Progenitor cell of endocrine pancreas (in vitro differentiated cells): ENCODE data around the gene PSMC3IP. TPM values are rescaled to one million over a fixed set of nuclear protein-coding genes. Genes with fewer than 3 reads are reported as not detected.

Experiments used
- DNase-seq: peaks from one replicate; pipeline ENCODE4 v3.0.0; 2021; ENCODE audit warnings: low spot score; ENCODE audit not compliant: unreplicated experiment
- H3K27ac Mint-ChIP-seq: 2 replicates; pipeline ENCODE4 v1.8.0; 2021; ENCODE audit warnings: mild to moderate bottlenecking, moderate library complexity, mixed read lengths
- H3K27me3 Mint-ChIP-seq: 2 replicates; pipeline ENCODE4 v1.8.0; 2021; ENCODE audit warnings: mixed read lengths
- H3K36me3 Mint-ChIP-seq: 2 replicates; pipeline ENCODE4 v1.8.0; 2022; ENCODE audit warnings: mixed read lengths; ENCODE audit not compliant: insufficient read depth
- H3K4me1 Mint-ChIP-seq: 2 replicates; pipeline ENCODE4 v1.8.0; 2021; ENCODE audit warnings: low read depth, mixed read lengths
- H3K4me3 Mint-ChIP-seq: 2 replicates; pipeline ENCODE4 v1.8.0; 2021; ENCODE audit warnings: low read depth, mild to moderate bottlenecking, moderate library complexity, mixed read lengths
- H3K9me3 Mint-ChIP-seq: 2 replicates; pipeline ENCODE4 v1.8.0; 2021; ENCODE audit warnings: low read depth, mixed read lengths
- CTCF ChIP-seq: fragments of 200-600 bp; sonication (generic); IDR thresholded peaks from one replicate; pipeline ENCODE4 v1.5.0; 2021; ENCODE audit warnings: antibody characterized with exemption, mild to moderate bottlenecking; ENCODE audit not compliant: unreplicated experiment
- total RNA-seq: library from RNA; stranded (reverse); gene quantifications from 2 replicates; pipeline ENCODE4 v1.2.1, GENCODE V29; 2021

The PSMC3IP gene
- total RNA-seq, 1 donor from 2014 or later = 19.6 TPM

GRCh38 chr17:42537826-42538451, 39.6 kb downstream of the PSMC3IP start:
- Mint-ChIP-seq H3K27ac (no peak overlapping the region), H3K9me3 (no peaks in the 10 kb centered on the region), H3K27me3 (peaks cover 6% of the 10 kb centered on the region), H3K36me3 (peaks cover 9% of the 10 kb centered on the region), H3K4me3 (peak overlapping the region; percentile 60), H3K4me1 (peaks cover 16% of the 10 kb centered on the region)
- no peak for DNase-seq
- TF ChIP-seq CTCF = no peak

DNA sequence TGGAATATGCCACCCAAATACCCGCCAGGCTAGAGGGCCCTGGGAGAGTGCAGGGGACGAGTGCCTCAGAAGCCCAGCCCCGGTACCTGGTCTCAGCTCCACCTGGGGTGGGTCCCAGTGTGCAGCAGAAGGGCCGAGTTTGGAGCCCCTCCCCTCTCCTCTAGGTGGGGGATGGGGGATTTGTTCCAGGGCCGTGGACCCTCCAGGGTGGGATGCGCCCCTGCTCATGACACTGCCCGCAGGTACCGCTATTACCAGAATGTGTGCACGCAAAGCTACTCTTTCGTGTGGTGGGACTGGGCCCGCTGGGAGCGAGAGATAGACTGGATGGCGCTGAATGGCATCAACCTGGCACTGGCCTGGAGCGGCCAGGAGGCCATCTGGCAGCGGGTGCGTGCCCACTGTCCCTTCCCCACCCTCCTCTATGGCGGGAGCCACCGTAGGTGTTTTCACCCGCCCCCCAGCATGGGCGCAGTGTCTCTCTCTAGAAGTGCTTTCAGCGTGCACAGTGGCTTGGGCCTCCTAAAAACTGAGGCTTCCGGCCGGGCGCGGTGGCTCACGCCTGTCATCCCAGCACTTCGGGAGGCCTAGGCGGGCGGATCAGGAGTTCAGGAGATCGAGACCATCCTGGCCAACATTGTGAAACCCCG, 40.2 kb downstream of the PSMC3IP start:
- no peak for TF ChIP-seq CTCF
- Mint-ChIP-seq H3K4me1 (peaks cover 16% of the 10 kb centered on the region), H3K9me3 (no peaks in the 10 kb centered on the region), H3K27me3 (peaks cover 6% of the 10 kb centered on the region), H3K4me3 (peak overlapping the region; percentile 73), H3K27ac (no peak overlapping the region), H3K36me3 (peaks cover 7% of the 10 kb centered on the region)
- DNase-seq = no peak

DNA sequence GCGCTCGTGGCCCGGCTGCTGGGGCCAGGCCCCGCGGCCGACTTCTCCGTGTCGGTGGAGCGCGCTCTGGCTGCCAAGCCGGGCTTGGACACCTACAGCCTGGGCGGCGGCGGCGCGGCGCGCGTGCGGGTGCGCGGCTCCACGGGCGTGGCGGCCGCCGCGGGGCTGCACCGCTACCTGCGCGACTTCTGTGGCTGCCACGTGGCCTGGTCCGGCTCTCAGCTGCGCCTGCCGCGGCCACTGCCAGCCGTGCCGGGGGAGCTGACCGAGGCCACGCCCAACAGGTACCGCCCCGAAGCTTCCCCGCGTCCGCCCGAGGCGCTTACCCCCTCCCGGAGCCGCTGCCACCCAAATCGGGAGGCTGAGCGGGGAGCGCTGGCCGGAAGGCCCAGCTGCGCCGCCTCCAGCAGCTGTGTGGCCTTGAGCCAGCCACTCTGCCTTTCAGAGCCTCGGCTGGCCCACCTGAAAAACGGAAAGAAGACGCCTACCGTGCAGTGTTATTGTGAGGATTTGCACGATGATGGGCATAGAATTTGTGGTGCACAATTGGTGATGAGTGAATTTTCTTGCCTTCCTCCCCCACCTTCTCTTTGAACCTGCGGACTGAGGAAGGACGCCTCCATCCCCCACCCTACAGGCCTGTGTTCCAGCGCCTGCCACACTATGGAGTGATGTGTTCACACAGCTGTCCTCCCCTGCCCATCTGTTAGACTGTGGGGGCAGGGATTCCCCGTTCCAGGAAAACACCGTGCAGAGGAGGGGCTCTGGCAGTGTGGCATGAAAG, 41.0 kb downstream of the PSMC3IP start:
- H3K4me3 Mint-ChIP-seq = peak overlapping the region; percentile 73
- peak overlapping the region; percentile 87 for H3K27ac Mint-ChIP-seq
- no peaks in the 10 kb centered on the region for H3K9me3 Mint-ChIP-seq
- H3K36me3 Mint-ChIP-seq = peaks cover 7% of the 10 kb centered on the region
- peaks cover 19% of the 10 kb centered on the region for H3K4me1 Mint-ChIP-seq
- peak; percentile 49 for DNase-seq
- TF ChIP-seq CTCF = no peak
- peaks cover 6% of the 10 kb centered on the region for H3K27me3 Mint-ChIP-seq

DNA sequence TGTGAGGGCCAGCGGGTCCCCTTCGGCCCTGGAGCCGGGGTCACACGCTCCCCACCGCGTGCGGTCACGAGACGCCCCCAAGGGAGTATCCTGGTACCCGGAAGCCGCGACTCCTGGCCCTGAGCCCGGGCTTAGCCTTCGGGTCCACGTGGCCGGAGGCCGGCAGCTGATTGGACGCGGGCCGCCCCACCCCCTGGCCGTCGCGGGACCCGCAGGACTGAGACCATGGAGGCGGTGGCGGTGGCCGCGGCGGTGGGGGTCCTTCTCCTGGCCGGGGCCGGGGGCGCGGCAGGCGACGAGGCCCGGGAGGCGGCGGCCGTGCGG, 41.5 kb downstream of the PSMC3IP start, which contains the start of gene NAGLU:
Gene NAGLU (plus strand): TSS at position 194 of the 324 bp plus-strand sequence. CDS start 32 bp downstream, at position 226.
- peak within 1 kb of the TSS; percentile 87 for H3K27ac Mint-ChIP-seq
- H3K27me3 Mint-ChIP-seq = peaks cover 6% of the 10 kb centered on the region
- peaks cover 5% of the 10 kb centered on the region for H3K36me3 Mint-ChIP-seq
- no peaks in the 10 kb centered on the region for H3K9me3 Mint-ChIP-seq
- H3K4me3 Mint-ChIP-seq = peak within 1 kb of the TSS; percentile 73
- no peak for TF ChIP-seq CTCF
- peak; percentile 72 for DNase-seq
- H3K4me1 Mint-ChIP-seq = peaks cover 21% of the 10 kb centered on the region
